Measurements from ENCODE around the gene MAP3K14. TPM values are rescaled to one million over a fixed set of nuclear protein-coding genes. Genes with fewer than 3 reads are reported as not detected.

Gene MAP3K14
- total and polyA plus RNA-seq, 10 of the 15 experiments (the other 5 are each of a cell fraction or from before 2014, with no cell fraction given) = 2.1 to 33.3 (median 19.7) TPM

- TF ChIP-seq, protein P1, sequence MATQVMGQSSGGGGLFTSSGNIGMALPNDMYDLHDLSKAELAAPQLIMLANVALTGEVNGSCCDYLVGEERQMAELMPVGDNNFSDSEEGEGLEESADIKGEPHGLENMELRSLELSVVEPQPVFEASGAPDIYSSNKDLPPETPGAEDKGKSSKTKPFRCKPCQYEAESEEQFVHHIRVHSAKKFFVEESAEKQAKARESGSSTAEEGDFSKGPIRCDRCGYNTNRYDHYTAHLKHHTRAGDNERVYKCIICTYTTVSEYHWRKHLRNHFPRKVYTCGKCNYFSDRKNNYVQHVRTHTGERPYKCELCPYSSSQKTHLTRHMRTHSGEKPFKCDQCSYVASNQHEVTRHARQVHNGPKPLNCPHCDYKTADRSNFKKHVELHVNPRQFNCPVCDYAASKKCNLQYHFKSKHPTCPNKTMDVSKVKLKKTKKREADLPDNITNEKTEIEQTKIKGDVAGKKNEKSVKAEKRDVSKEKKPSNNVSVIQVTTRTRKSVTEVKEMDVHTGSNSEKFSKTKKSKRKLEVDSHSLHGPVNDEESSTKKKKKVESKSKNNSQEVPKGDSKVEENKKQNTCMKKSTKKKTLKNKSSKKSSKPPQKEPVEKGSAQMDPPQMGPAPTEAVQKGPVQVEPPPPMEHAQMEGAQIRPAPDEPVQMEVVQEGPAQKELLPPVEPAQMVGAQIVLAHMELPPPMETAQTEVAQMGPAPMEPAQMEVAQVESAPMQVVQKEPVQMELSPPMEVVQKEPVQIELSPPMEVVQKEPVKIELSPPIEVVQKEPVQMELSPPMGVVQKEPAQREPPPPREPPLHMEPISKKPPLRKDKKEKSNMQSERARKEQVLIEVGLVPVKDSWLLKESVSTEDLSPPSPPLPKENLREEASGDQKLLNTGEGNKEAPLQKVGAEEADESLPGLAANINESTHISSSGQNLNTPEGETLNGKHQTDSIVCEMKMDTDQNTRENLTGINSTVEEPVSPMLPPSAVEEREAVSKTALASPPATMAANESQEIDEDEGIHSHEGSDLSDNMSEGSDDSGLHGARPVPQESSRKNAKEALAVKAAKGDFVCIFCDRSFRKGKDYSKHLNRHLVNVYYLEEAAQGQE (IDR thresholded peaks at IDR 0.05; ENCODE audit: low read depth, low read length) = 0 out of 2 replicates have a peak, but pooled peaks have one; percentile 15
- TF ChIP-seq MTA3 (IDR thresholded peaks at IDR 0.05; ENCODE audit: borderline replicate concordance, low read length) = no peak
- peak; percentile 89 for TF ChIP-seq CHD2 (IDR thresholded peaks at IDR 0.05; ENCODE audit: borderline replicate concordance, low read depth, low read length)
- TF ChIP-seq, protein P2, sequence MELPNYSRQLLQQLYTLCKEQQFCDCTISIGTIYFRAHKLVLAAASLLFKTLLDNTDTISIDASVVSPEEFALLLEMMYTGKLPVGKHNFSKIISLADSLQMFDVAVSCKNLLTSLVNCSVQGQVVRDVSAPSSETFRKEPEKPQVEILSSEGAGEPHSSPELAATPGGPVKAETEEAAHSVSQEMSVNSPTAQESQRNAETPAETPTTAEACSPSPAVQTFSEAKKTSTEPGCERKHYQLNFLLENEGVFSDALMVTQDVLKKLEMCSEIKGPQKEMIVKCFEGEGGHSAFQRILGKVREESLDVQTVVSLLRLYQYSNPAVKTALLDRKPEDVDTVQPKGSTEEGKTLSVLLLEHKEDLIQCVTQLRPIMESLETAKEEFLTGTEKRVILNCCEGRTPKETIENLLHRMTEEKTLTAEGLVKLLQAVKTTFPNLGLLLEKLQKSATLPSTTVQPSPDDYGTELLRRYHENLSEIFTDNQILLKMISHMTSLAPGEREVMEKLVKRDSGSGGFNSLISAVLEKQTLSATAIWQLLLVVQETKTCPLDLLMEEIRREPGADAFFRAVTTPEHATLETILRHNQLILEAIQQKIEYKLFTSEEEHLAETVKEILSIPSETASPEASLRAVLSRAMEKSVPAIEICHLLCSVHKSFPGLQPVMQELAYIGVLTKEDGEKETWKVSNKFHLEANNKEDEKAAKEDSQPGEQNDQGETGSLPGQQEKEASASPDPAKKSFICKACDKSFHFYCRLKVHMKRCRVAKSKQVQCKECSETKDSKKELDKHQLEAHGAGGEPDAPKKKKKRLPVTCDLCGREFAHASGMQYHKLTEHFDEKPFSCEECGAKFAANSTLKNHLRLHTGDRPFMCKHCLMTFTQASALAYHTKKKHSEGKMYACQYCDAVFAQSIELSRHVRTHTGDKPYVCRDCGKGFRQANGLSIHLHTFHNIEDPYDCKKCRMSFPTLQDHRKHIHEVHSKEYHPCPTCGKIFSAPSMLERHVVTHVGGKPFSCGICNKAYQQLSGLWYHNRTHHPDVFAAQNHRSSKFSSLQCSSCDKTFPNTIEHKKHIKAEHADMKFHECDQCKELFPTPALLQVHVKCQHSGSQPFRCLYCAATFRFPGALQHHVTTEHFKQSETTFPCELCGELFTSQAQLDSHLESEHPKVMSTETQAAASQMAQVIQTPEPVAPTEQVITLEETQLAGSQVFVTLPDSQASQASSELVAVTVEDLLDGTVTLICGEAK (IDR thresholded peaks at IDR 0.05; ENCODE audit: borderline replicate concordance) = no peak
- peak; percentile 84 for TF ChIP-seq BCL11A (IDR thresholded peaks at IDR 0.05; ENCODE audit: low read depth, low read length)
- peak; percentile 47; the same call in 1 of the 2 replicates for TF ChIP-seq WRNIP1 (IDR thresholded peaks at IDR 0.05; ENCODE audit: borderline replicate concordance, low read depth, low read length)
- TF ChIP-seq, protein P3, sequence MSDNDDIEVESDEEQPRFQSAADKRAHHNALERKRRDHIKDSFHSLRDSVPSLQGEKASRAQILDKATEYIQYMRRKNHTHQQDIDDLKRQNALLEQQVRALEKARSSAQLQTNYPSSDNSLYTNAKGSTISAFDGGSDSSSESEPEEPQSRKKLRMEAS (IDR thresholded peaks at IDR 0.05; ENCODE audit: low read depth, low read length) = peak; percentile 32
- peak; percentile 84 to 91; a peak in 2 of 4 replicates for TF ChIP-seq EP300 (IDR thresholded peaks at IDR 0.05; ENCODE audit: borderline replicate concordance in 1 of 2, control insufficient read depth in 1 of 2, low read depth in 2 of 2, low read length in 2 of 2)
- TF ChIP-seq CEBPB (IDR thresholded peaks at IDR 0.05; ENCODE audit: borderline replicate concordance in 1 of 2, low read depth in 2 of 2, low read length in 2 of 2) = peak in 1 of 2 experiments; percentile 97; a peak in 2 of 4 replicates
- peak; percentile 82; the same call in 1 of the 2 replicates for TF ChIP-seq ZBED1 (IDR thresholded peaks at IDR 0.05; ENCODE audit: borderline replicate concordance)
- peak; percentile 89 for TF ChIP-seq DPF2 (IDR thresholded peaks at IDR 0.05)
- TF ChIP-seq, protein P4, sequence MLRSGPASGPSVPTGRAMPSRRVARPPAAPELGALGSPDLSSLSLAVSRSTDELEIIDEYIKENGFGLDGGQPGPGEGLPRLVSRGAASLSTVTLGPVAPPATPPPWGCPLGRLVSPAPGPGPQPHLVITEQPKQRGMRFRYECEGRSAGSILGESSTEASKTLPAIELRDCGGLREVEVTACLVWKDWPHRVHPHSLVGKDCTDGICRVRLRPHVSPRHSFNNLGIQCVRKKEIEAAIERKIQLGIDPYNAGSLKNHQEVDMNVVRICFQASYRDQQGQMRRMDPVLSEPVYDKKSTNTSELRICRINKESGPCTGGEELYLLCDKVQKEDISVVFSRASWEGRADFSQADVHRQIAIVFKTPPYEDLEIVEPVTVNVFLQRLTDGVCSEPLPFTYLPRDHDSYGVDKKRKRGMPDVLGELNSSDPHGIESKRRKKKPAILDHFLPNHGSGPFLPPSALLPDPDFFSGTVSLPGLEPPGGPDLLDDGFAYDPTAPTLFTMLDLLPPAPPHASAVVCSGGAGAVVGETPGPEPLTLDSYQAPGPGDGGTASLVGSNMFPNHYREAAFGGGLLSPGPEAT (IDR thresholded peaks at IDR 0.05; ENCODE audit: low read depth) = peak; percentile 84
- TF ChIP-seq ZNF274 (IDR thresholded peaks at IDR 0.05; ENCODE audit: insufficient read depth, insufficient read length) = no peak
- no peak for TF ChIP-seq NFYA (IDR thresholded peaks at IDR 0.05; ENCODE audit: borderline replicate concordance, low read depth, low read length)
- TF ChIP-seq MEF2B (IDR thresholded peaks at IDR 0.05; ENCODE audit: partially characterized antibody, poor library complexity, severe bottlenecking) = peak; percentile 33
- peak; percentile 67 for TF ChIP-seq NR2F1 (conservative IDR thresholded peaks at IDR 0.05)
- TF ChIP-seq MXI1 (IDR thresholded peaks at IDR 0.05; ENCODE audit: low read depth, low read length) = peak; percentile 84
- TF ChIP-seq MTA2 (IDR thresholded peaks at IDR 0.05; ENCODE audit: low read depth) = peak; percentile 80; the same call in 1 of the 2 replicates
- peak; percentile 50 to 58; a peak in 2 of 4 replicates for TF ChIP-seq BHLHE40 (IDR thresholded peaks at IDR 0.05; ENCODE audit: borderline replicate concordance in 1 of 2, low read depth in 2 of 2, low read length in 1 of 2)
Measured at GRCh38 chr17:45228763-45229539, 87.9 kb downstream of the MAP3K14 start (continued).

Measured in GM12878 (cell line).